Panc1 (cell line): ENCODE data around the gene FBXO42. TPM values are rescaled to one million over a fixed set of nuclear protein-coding genes. Genes with fewer than 3 reads are reported as not detected.
"Not testable (repeated sequence)": the region's sequence is repeated elsewhere in the genome, so short reads cannot be mapped to it uniquely, and the experiment has no call there.

Experiments used
- ATAC-seq: fragments of 200-7000 bp; cut with Tn5 transposase; 2 replicates; pipeline ENCODE4 v1.9.1; 2020; ENCODE audit warnings: mild to moderate bottlenecking, moderate library complexity
- BruUV-seq: library from RNA; stranded (reverse); fragments of 400-500 nt; replicated peaks from 2 replicates; lab custom pipeline; 2021; lab: Mats Ljungman, UMichigan
- CTCF ChIA-PET: fragments of 300-600 bp; sonication (Branson Sonifier 250); formaldehyde crosslinking; loops from one replicate; lab custom pipeline; 2022; ENCODE audit warnings: antibody characterized with exemption; lab: Charles Lee
- POLR2A ChIA-PET: fragments of 300-600 bp; sonication (Branson Sonifier 250); formaldehyde crosslinking; loops from one replicate; lab custom pipeline; 2022; ENCODE audit warnings: antibody characterized with exemption; lab: Charles Lee
- DNase-seq: peaks from one replicate; pipeline ENCODE4 v3.0.0-alpha.2; 2010; ENCODE audit warnings: low read depth, low spot score
- H3K27ac ChIP-seq: 2 replicates; pipeline ENCODE4 v1.5.1; 2011; ENCODE audit warnings: mild to moderate bottlenecking, low read length, inconsistent platforms
- H3K27me3 ChIP-seq: fragments of 200-500 bp; sonication (Bioruptor generic); 2 replicates; pipeline ENCODE4 v1.6.0; 2014; ENCODE audit warnings: low read length, inconsistent platforms; ENCODE audit not compliant: control insufficient read depth, insufficient read depth
- H3K36me3 ChIP-seq: fragments of 200-500 bp; sonication (Bioruptor generic); 2 replicates; pipeline ENCODE4 v1.5.1; 2014; ENCODE audit warnings: inconsistent platforms, mild to moderate bottlenecking, low read length, moderate library complexity; ENCODE audit not compliant: control insufficient read depth, insufficient read depth
- H3K4me1 ChIP-seq: 2 replicates; pipeline ENCODE4 v1.5.1; 2011; ENCODE audit warnings: inconsistent platforms, mild to moderate bottlenecking, low read length, moderate library complexity; ENCODE audit not compliant: control insufficient read depth, insufficient read depth
- H3K4me3 ChIP-seq, 2 experiments: 2 replicates each; pipeline ENCODE4 v1.5.1; 2011 to 2012; ENCODE audit warnings: low read depth in 2 of 2, low read length in 2 of 2, mild to moderate bottlenecking in 2 of 2, inconsistent platforms in 1 of 2, moderate library complexity in 1 of 2
- H3K9me3 ChIP-seq: fragments of 200-500 bp; sonication (Bioruptor generic); 2 replicates; pipeline ENCODE4 v1.5.1; 2014; ENCODE audit warnings: low read depth, mild to moderate bottlenecking, inconsistent platforms, low read length, moderate library complexity; ENCODE audit not compliant: control insufficient read depth, insufficient read depth
- POLR2AphosphoS5 ChIP-seq: IDR thresholded peaks from 2 replicates; pipeline ENCODE4 v1.6.1; 2012; ENCODE audit warnings: mild to moderate bottlenecking, low read depth, low read length, moderate library complexity
- SIN3A ChIP-seq: IDR thresholded peaks from 2 replicates; pipeline ENCODE4 v1.6.1; 2012; ENCODE audit warnings: low read depth, mild to moderate bottlenecking, low read length, moderate library complexity, borderline replicate concordance; ENCODE audit not compliant: insufficient read depth
- TCF7L2 ChIP-seq: IDR thresholded peaks from 2 replicates; pipeline ENCODE4 v1.6.1; 2011; ENCODE audit warnings: mild to moderate bottlenecking, low read depth, low read length, inconsistent platforms
- in situ Hi-C: cut with HindIII; loops from 2 replicates; pipeline ENCODE4 v1.10.0; 2016; ENCODE audit warnings: low sequenced_read_pairs, low pct_unique_long_range_greater_than_20kb
- intact Hi-C: fragments of 100-400 bp; cut with micrococcal nuclease; formaldehyde crosslinking; loops from one replicate; pipeline ENCODE4 v1.10.0; 2022; ENCODE audit not compliant: unreplicated experiment
- total RNA-seq: library from RNA; stranded (reverse); gene quantifications from one replicate; pipeline ENCODE4 v1.2.1, GENCODE V29; 2021; ENCODE audit not compliant: unreplicated experiment
- TF ChIP-seq, protein P1 (sequence below), 2 experiments: IDR thresholded peaks; 2 replicates each; pipeline ENCODE4 v1.6.1; 2011 to 2012; ENCODE audit warnings: low read depth in 2 of 2, control low read depth in 1 of 2, low read length in 1 of 2, mild to moderate bottlenecking in 1 of 2, moderate library complexity in 1 of 2; ENCODE audit not compliant: insufficient read depth in 1 of 2
- TF ChIP-seq, protein P2 (sequence below): fragments of 450-650 bp; IDR thresholded peaks from 2 replicates; pipeline ENCODE4 v1.5.1; 2017; ENCODE audit warnings: mild to moderate bottlenecking

FBXO42 gene
- total RNA-seq, 1 experiment from 2014 or later: 25.7 TPM

DNA sequence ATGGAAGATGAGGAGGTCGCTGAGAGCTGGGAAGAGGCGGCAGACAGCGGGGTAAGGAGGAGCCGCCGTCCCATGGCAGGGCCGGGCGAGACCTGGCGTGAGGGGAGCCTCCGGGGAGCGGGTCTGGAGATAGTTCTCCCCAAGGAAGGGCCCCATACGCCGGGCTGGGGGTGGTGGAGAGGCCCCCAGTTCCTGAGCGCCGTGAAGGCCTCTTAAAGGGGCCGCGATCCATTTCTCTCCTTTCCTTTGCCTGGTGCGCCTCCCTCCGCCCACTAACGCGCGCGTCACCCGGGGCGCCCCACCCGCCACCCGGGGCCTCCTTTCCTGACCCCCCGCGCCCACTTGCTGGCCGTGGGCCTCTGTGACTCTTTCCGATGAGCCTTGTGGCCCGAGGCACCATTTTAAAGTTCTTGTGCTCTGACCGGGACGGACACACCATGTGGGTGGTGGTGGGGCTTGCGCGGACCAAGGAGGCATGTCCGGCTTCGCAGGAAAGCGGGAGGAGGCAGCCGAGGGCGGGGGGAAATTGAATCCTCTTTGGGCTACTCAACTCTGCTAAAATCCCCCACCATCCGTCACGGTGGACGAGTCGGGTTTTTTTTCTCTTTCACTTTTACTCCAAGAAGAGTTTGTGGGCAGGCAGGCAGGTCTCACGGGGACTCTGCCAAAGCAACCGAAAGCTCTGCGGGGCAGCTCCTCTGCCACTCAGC is 15.1 kb upstream of the FBXO42 start:
- Histone ChIP-seq H3K9me3 (no peaks in the 10 kb centered on the region), H3K27me3 (no peaks in the 10 kb centered on the region), H3K4me3 (peak overlapping the region; percentile 84 to 96), H3K27ac (peak overlapping the region; percentile 95), H3K36me3 (peaks cover 4% of the 10 kb centered on the region; the same call in 1 of the 2 replicates), H3K4me1 (peaks cover 25% of the 10 kb centered on the region)
- DNase-seq (no peak), ATAC-seq (peak; percentile 91)
- in situ Hi-C loops: no loop called here
- no peak for TF ChIP-seq TCF7L2
- TF ChIP-seq, protein P1, sequence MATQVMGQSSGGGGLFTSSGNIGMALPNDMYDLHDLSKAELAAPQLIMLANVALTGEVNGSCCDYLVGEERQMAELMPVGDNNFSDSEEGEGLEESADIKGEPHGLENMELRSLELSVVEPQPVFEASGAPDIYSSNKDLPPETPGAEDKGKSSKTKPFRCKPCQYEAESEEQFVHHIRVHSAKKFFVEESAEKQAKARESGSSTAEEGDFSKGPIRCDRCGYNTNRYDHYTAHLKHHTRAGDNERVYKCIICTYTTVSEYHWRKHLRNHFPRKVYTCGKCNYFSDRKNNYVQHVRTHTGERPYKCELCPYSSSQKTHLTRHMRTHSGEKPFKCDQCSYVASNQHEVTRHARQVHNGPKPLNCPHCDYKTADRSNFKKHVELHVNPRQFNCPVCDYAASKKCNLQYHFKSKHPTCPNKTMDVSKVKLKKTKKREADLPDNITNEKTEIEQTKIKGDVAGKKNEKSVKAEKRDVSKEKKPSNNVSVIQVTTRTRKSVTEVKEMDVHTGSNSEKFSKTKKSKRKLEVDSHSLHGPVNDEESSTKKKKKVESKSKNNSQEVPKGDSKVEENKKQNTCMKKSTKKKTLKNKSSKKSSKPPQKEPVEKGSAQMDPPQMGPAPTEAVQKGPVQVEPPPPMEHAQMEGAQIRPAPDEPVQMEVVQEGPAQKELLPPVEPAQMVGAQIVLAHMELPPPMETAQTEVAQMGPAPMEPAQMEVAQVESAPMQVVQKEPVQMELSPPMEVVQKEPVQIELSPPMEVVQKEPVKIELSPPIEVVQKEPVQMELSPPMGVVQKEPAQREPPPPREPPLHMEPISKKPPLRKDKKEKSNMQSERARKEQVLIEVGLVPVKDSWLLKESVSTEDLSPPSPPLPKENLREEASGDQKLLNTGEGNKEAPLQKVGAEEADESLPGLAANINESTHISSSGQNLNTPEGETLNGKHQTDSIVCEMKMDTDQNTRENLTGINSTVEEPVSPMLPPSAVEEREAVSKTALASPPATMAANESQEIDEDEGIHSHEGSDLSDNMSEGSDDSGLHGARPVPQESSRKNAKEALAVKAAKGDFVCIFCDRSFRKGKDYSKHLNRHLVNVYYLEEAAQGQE (IDR thresholded peaks at IDR 0.05; ENCODE audit: insufficient read depth in 1 of 2, low read depth in 2 of 2, low read length in 1 of 2): no peak
- peak; percentile 80 for TF ChIP-seq SIN3A
- TF ChIP-seq, protein P2, sequence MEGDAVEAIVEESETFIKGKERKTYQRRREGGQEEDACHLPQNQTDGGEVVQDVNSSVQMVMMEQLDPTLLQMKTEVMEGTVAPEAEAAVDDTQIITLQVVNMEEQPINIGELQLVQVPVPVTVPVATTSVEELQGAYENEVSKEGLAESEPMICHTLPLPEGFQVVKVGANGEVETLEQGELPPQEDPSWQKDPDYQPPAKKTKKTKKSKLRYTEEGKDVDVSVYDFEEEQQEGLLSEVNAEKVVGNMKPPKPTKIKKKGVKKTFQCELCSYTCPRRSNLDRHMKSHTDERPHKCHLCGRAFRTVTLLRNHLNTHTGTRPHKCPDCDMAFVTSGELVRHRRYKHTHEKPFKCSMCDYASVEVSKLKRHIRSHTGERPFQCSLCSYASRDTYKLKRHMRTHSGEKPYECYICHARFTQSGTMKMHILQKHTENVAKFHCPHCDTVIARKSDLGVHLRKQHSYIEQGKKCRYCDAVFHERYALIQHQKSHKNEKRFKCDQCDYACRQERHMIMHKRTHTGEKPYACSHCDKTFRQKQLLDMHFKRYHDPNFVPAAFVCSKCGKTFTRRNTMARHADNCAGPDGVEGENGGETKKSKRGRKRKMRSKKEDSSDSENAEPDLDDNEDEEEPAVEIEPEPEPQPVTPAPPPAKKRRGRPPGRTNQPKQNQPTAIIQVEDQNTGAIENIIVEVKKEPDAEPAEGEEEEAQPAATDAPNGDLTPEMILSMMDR: no peak
- peak; percentile 89; the same call in 1 of the 2 replicates for TF ChIP-seq POLR2AphosphoS5
- ChIA-PET CTCF (no interaction called here), POLR2A (interaction anchor here (1.0 kb wide), 1 partner anchor 92 kb away, joined by 4 read pairs; no protein-coding TSS in a partner anchor)
- TSS peak; percentile 81 for BruUV-seq
- intact Hi-C loops: no loop called here

GRCh38 chr1:16366722-16367257 is 14.5 kb upstream of the FBXO42 start, which contains the start of gene SZRD1:
Gene SZRD1 (plus strand): TSS chr1:16367242. CDS start chr1:16367258, 16 bp downstream.
- DNase-seq: peak; percentile 99
- ATAC-seq: peak; percentile 93
- in situ Hi-C loops: no loop called here
- Histone ChIP-seq H3K4me3 (peak within 1 kb of the TSS; percentile 84 to 96), H3K9me3 (no peaks in the 10 kb centered on the region), H3K36me3 (peaks cover 4% of the 10 kb centered on the region; the same call in 1 of the 2 replicates), H3K27ac (peak within 1 kb of the TSS; percentile 95), H3K4me1 (peaks cover 20% of the 10 kb centered on the region), H3K27me3 (no peaks in the 10 kb centered on the region)
- CTCF ChIA-PET: no interaction called here
- TF ChIP-seq, protein P1 (IDR thresholded peaks at IDR 0.05; ENCODE audit: insufficient read depth in 1 of 2, low read depth in 2 of 2, low read length in 1 of 2): no peak
- peak; percentile 49; the same call in 1 of the 2 replicates for TF ChIP-seq TCF7L2
- TF ChIP-seq, protein P2: no peak
- POLR2A ChIA-PET: interaction anchor here (0.7 to 1.0 kb wide), 2 partner anchors 91 to 118 kb away, joined by 4 to 5 read pairs; no protein-coding TSS in a partner anchor
- no TSS peak for BruUV-seq
- intact Hi-C loops: no loop called here

DNA sequence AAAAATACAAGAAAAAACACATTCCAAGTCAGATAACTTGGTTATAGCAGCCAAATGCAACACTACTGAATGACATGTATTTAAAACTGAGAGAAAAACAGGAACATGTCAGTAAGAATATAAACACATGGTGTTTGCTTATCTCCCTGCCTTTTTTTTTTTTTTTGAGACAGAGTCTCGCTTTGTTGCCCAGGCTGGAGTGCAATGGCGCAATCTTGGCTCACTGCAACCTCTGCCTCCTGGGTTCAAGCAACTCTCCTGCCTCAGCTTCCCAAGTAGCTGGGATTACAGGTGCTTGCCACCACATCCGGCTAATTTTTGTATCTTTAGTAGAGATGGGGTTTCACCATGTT is 12.8 kb upstream of the FBXO42 start:
- DNase-seq, H3K27me3 ChIP-seq, ATAC-seq, H3K36me3 ChIP-seq, H3K27ac ChIP-seq, intact Hi-C loops, H3K9me3 ChIP-seq, H3K4me3 ChIP-seq, BruUV-seq, CTCF ChIA-PET, in situ Hi-C loops: not testable (repeated sequence)
- POLR2A ChIA-PET: interaction anchor here (0.7 kb wide), 1 partner anchor 130 kb away, joined by 7 read pairs; no protein-coding TSS in a partner anchor
- peaks cover 14% of the 10 kb centered on the region; the same call in 1 of the 2 replicates for H3K4me1 ChIP-seq
